GM21360 (cell line): ENCODE measurements around the gene ABHD17A.

Experiments used
- ATAC-seq: cut with Tn5 transposase; IDR thresholded peaks from one replicate; pipeline ENCODE4 v1.9.1; 2021; ENCODE audit warnings: mild to moderate bottlenecking, moderate library complexity; ENCODE audit not compliant: unreplicated experiment

Gene ABHD17A

GRCh38 chr19:1854542-1855039 lies 30.7 kb downstream of the ABHD17A start:
- ATAC-seq = no peak

DNA sequence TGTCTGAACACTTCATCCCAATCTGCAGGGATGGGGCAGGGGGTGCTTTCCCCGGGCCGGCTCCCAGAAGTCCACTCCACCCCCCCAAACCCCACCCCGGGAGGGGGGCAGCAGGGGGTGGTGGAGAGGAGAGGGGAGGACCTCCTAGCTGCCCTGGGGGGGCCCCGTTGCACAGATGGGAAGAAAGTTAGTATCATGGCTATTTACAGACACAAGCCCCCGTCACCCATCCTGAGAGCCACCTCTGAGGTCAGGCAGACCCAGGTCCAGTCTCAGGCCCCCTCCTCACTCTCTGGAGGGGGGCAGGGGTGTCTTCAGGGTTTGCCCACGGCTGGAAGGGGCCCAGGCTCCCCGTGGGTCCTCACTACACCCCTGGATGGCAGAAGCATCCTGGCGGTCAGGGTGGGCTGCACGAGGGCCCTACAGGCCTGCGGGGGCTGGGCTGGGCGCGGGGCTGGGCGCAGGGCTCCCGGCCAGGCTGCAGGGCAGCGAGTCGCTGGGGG lies 31.2 kb downstream of the ABHD17A start:
- ATAC-seq = no peak

GRCh38 chr19:1853295-1854038 lies 31.8 kb downstream of the ABHD17A start:
- ATAC-seq = no peak

DNA sequence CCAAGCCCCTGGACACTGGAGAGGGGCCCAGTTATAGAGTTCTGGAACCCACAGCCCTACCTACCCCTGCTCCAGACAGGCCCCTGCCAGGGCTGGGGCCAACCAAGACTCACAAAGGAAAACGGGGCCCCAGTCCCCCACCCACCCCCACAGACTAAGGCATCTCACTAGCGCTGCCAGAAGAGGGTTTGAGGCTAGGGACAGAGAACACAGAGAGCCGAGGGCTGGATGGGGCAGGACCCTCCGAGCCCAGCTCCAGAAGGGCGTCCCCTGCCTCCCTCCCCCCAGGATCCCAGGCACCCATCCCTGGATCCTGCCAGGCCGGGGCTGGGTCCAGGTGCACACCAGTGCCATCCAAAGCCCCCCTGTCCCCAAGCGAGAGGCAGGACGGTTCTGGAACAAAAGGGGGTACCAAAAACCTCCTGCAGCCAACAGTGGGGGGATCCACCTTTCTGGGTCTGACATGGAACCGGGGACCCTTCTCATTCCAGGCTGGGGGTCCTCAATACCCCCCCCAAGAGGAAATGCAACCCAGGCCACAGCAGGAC lies 32.6 kb downstream of the ABHD17A start:
- ATAC-seq = no peak

- no peak for ATAC-seq
Measured at GRCh38 chr19:1851654-1852580, 33.4 kb downstream of the ABHD17A start.

DNA sequence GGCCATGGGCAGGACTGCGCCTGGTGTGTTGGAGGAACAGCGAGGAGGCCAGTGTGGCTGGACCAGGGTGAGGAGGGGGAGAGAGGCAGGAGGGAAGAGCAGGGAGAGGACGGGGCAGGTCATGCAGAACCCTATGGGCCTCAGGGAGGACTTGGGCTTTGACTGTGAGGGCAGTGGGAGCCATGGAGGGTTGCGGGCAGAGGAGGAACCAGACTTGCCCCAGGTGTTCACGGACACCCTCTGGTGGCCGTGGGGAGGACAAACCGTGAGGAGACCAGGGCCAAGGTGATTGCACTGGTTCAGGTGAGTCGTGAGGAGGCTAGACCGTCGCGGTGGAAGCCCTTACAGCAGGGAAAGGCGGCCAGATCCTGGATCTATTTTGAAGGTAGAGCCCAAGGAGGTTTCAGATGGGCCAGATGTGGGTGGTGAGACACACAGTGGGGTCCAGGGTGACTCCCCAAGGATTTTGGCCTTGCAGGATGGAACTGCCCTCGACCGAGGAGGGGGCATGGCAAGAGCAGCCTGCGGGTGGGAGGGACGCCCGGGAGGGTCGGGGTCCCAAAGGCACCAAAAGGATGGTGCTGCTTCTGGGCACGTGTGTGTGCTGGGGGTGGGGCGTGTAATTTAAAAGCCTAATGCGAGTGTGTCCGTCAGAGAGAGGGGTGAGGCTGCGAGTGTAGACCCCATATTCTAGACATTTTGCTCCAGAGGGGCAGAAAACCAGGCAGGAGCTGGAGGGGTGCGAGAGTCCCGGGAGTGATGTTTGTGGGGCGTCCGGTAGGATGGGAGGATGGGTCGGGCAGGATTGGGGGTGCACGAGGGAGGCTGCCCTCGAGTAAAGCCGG lies 34.3 kb downstream of the ABHD17A start:
- ATAC-seq = no peak

DNA sequence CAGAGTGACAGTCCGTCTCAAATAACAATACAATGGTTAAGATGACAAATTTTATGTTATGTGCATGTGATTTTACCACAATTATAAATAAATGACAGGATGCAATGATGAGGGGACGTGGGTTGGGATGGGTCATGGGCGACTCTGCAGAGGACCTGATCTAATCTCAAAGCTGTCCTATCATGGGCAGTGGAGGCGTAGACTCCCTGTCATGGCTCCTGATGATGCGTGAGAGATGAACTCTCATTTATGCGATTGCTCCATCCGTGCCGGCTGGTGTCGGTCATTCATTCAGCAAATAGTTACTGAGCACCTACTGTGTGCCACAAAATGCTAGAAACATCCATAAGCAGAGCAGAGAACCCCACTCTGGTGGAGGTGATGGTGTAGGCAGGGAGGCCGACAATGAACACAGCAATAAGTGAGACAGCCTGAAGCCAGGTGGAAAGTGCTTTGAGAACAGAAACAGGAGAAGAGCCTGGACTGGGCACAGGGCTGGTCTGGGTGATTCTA lies 35.4 kb downstream of the ABHD17A start:
- ATAC-seq = no peak

DNA sequence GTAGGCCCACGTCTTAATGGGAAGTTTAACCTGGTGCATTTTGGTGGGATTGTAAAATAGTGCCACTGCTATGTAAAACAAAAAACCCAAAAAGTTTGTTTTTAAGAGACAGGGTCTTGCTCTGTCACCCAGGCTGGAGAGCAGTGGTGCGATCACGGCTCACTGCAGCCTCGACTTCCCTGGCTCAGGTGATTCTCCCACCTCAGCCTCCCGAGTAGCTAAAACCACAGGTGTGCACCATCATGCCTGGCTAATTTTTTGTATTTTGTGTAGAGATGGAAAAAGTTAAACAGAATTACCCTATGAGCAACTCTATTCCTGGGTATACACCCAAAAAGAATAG lies 36.2 kb downstream of the ABHD17A start:
- no peak for ATAC-seq

DNA sequence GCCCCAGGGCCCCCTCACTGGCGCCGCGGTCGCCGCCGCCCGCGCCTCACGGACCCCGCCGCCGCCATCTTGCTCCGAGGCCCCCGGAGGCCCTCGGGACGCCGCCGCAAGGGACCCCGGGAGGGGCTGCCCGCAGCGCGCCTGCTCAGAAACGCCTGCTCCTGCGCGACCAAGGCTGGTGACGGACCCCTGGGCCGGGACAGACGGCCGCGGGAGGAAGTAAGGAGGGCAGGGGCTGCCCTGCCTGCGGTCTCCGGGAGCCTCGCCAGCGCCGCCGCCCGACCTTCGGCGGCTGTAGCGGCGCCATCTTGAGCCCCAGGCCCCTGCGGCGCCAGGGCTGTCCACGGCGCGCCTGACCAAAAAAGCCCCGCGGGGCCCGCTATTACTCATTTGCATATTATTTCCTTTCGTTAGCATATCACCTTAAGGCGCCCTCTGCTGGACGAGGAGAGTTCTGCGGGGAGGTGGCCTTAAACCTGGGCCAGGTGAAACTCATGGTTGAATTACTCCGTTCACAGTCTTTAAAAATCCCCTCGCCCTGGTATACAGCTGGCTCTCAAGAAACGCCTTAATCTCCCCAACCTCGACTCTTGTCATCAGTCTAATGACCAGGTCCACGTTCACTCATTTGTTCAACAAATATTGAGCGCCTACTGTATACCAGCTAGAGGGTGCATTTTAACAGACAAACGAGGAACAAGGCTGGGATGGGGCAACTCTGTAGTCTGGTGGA lies 36.7 kb downstream of the ABHD17A start, which contains the start of gene REXO1:
Gene REXO1, minus strand, starts transcription at position 85 of the 733 bp plus-strand sequence. CDS start 125 bp downstream, outside the sequence.
- ATAC-seq = peak; percentile 58

- ATAC-seq = peak; percentile 5
Measured at GRCh38 chr19:1847684-1848398, 37.5 kb downstream of the ABHD17A start.

GRCh38 chr19:1847348-1847683 lies 38.0 kb downstream of the ABHD17A start:
- ATAC-seq = no peak

- ATAC-seq = no peak
Measured at GRCh38 chr19:1846517-1847204, 38.6 kb downstream of the ABHD17A start.

DNA sequence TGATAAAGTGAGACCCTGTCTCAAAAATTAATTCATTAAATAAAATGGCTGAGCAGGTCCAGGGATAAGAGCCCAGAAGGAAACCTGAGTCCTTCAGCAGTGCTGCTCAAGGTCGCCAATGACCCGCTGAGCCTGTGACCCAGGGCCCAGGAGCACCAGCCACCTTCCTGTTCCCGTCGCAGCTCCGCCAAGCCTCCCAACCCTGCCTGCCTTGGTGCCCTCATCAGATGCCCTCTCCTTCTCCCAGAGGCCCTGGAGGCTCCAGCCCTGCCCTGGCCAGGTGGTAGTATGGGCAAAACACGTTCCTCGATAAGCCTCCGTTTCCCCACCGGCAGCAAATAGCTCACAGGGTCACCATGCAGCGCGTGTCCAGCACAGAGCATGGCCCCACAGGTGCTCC lies 39.7 kb downstream of the ABHD17A start:
- no peak for ATAC-seq

DNA sequence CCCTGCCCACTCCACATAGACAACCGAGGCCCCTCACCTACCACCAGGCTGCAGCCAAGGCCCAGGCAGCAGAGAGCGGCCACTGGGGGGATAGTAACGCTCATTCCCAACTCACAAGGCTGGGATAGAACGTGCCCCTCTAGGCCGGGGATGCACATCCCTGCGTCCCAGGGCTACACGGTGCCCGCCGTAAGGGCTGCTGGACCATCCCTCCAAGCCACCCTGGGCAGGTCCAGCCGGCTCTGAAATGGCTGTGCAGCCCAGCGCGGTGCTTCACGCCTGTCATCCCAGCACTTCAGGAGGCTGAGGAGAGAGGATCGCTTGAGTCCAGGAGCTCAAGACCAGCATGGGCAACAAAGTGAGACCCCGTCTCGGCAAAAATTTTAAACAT lies 40.2 kb downstream of the ABHD17A start:
- no peak for ATAC-seq

GRCh38 chr19:1844513-1845124 lies 40.7 kb downstream of the ABHD17A start:
- no peak for ATAC-seq

GRCh38 chr19:1843646-1844394 lies 41.5 kb downstream of the ABHD17A start:
- ATAC-seq = no peak

- no peak for ATAC-seq
Measured at GRCh38 chr19:1843116-1843515, 42.2 kb downstream of the ABHD17A start.
